B cell (primary cell): Measurements from ENCODE around the gene SMURF2. TPM values are rescaled to one million over a fixed set of nuclear protein-coding genes. Genes with fewer than 3 reads are reported as not detected.
"Not testable (repeated sequence)": the region's sequence is repeated elsewhere in the genome, so short reads cannot be mapped to it uniquely, and the experiment has no call there.

Source experiments
- ATAC-seq: fragments of 200-7000 bp; cut with Tn5 transposase; one replicate; pipeline ENCODE4 v1.10.0; 2021; ENCODE audit warnings: low read depth, mild to moderate bottlenecking, moderate number of reproducible peaks, moderate library complexity
- CTCF ChIA-PET: fragments of 350-600 bp; sonication (Branson Sonifier 250); formaldehyde crosslinking; loops from one replicate; lab custom pipeline; 2021; ENCODE audit warnings: antibody characterized with exemption, inconsistent platforms; lab: Charles Lee
- POLR2A ChIA-PET: fragments of 350-600 bp; sonication (Branson Sonifier 250); formaldehyde crosslinking; loops from one replicate; lab custom pipeline; 2021; ENCODE audit warnings: antibody characterized with exemption; lab: Charles Lee
- DNase-seq: peaks from one replicate; pipeline ENCODE4 v3.0.0; 2013
- H2AFZ ChIP-seq: 2 replicates; pipeline ENCODE4 v1.6.1; 2012; ENCODE audit warnings: mild to moderate bottlenecking, low read depth, low read length; ENCODE audit not compliant: insufficient read depth, poor library complexity, severe bottlenecking
- H3K27ac ChIP-seq, 2 donors: 1 replicate in 1 of 2; 2 replicates in 1 of 2; pipeline ENCODE4 v1.5.1; 2012 to 2013; ENCODE audit warnings: low read length in 2 of 2, mild to moderate bottlenecking in 2 of 2, moderate library complexity in 1 of 2
- H3K27me3 ChIP-seq, 4 experiments: fragments of 200-600 bp in 1 of 4; sonication (generic) in 1 of 4; replicated peaks in 1 of 4; 1 replicate in 2 of 4; 2 replicates in 2 of 4; pipeline versions ENCODE4 v1.6.1 to v1.7.0; 2013 to 2016; ENCODE audit warnings: low read length in 3 of 4, mild to moderate bottlenecking in 2 of 4, mixed read lengths in 1 of 4, moderate library complexity in 1 of 4; ENCODE audit not compliant: insufficient read depth in 4 of 4, control insufficient read depth in 3 of 4; ENCODE audit errors: control extremely low read depth in 1 of 4
- H3K36me3 ChIP-seq, 2 experiments: replicated peaks in 1 of 2; 1 replicate in 1 of 2; 2 replicates in 1 of 2; pipeline versions ENCODE4 v1.6.1 to v1.7.1; 2013; ENCODE audit warnings: low read length in 1 of 2; ENCODE audit not compliant: insufficient read depth in 2 of 2, control insufficient read depth in 1 of 2; ENCODE audit errors: control extremely low read depth in 1 of 2, extremely low read depth in 1 of 2
- H3K4me1 ChIP-seq, 2 donors: fragments of 200-600 bp in 1 of 2; sonication (generic) in 1 of 2; 1 replicate in 1 of 2; 2 replicates in 1 of 2; pipeline versions ENCODE4 v1.5.1 to v1.6.1; 2013 to 2017; ENCODE audit warnings: low read length in 2 of 2; ENCODE audit not compliant: control insufficient read depth in 2 of 2, insufficient read depth in 2 of 2
- H3K4me2 ChIP-seq: replicated peaks from 2 replicates; pipeline ENCODE3; 2012; ENCODE audit warnings: mild to moderate bottlenecking, low read depth, low read length; ENCODE audit not compliant: poor library complexity, severe bottlenecking
- H3K4me3 ChIP-seq, 5 experiments: fragments of 200-600 bp in 1 of 5; sonication (generic) in 1 of 5; 1 replicate in 3 of 5; 2 replicates in 2 of 5; pipeline versions ENCODE4 v1.5.1 to v1.7.0; 2011 to 2016; ENCODE audit warnings: low read length in 4 of 5, mild to moderate bottlenecking in 4 of 5, low read depth in 2 of 5, control low read depth in 1 of 5, moderate library complexity in 1 of 5; ENCODE audit not compliant: insufficient read depth in 1 of 5; ENCODE audit errors: control extremely low read depth in 1 of 5, extremely low read depth in 1 of 5
- H3K79me2 ChIP-seq: fragments of 200-600 bp; sonication (generic); one replicate; pipeline ENCODE4 v1.6.0; 2016; ENCODE audit warnings: low read length; ENCODE audit not compliant: control insufficient read depth, insufficient read depth
- H3K9ac ChIP-seq: fragments of 200-600 bp; sonication (generic); 2 replicates; pipeline ENCODE4 v1.6.1; 2017; ENCODE audit warnings: mild to moderate bottlenecking, low read length, moderate library complexity
- H3K9me3 ChIP-seq, 3 donors: one replicate each; pipeline versions ENCODE4 v1.6.1 to v1.7.1; 2013; ENCODE audit warnings: low read length in 2 of 3; ENCODE audit not compliant: control insufficient read depth in 2 of 3, insufficient read depth in 1 of 3; ENCODE audit errors: control extremely low read depth in 1 of 3
- H4K20me1 ChIP-seq: 2 replicates; pipeline ENCODE4 v1.6.0; 2012; ENCODE audit warnings: mild to moderate bottlenecking, low read length; ENCODE audit not compliant: insufficient read depth, control insufficient read depth, poor library complexity, severe bottlenecking
- H3K27ac Mint-ChIP-seq: one replicate; pipeline ENCODE4 v1.8.0; 2021; ENCODE audit warnings: mixed read lengths
- H3K27me3 Mint-ChIP-seq: one replicate; pipeline ENCODE4 v1.8.0; 2021; ENCODE audit warnings: mixed read lengths
- H3K4me1 Mint-ChIP-seq: one replicate; pipeline ENCODE4 v1.8.0; 2021; ENCODE audit warnings: mixed read lengths
- H3K4me3 Mint-ChIP-seq: one replicate; pipeline ENCODE4 v1.8.0; 2021; ENCODE audit warnings: mixed read lengths
- H3K9me3 Mint-ChIP-seq: one replicate; pipeline ENCODE4 v1.8.0; 2022; ENCODE audit warnings: mixed read lengths; ENCODE audit not compliant: insufficient read depth
- WGBS: methylation state at CpG from one replicate; pipeline ENCODE4 v1.1.5; 2013; ENCODE audit warnings: missing lambda C conversion rate; ENCODE audit not compliant: insufficient coverage; 5-methylcytosine and 5-hydroxymethylcytosine counted together
- intact Hi-C: fragments of 100-400 bp; cut with micrococcal nuclease; formaldehyde crosslinking; loops from one replicate; pipeline ENCODE4 v1.10.0; 2022
- polyA plus RNA-seq: library from polyadenylated mRNA; depleted of rRNA; stranded (reverse); fragments of >200 nt; gene quantifications from 2 replicates; pipeline ENCODE4 v1.2.3, GENCODE V29; 2012
- total RNA-seq, 2 donors: library from RNA; stranded (reverse); fragments of 120-200 nt in 1 of 2; gene quantifications; 1 replicate in 1 of 2; 2 replicates in 1 of 2; pipeline versions ENCODE4 v1.2.3 to v1.2.4, GENCODE V29; 2013 to 2022

SMURF2 gene
- total and polyA plus RNA-seq, 2 donors (not counting 1 experiment from before 2014, with no cell fraction given), result 9.2 to 32.8 TPM

- DNase-seq, ATAC-seq, H3K27ac Mint-ChIP-seq, H3K36me3 ChIP-seq, POLR2A ChIA-PET, H3K27me3 ChIP-seq, H3K9me3 ChIP-seq, H3K9me3 Mint-ChIP-seq, CTCF ChIA-PET, H2AFZ ChIP-seq, H3K4me2 ChIP-seq, H3K4me3 Mint-ChIP-seq, H3K9ac ChIP-seq, H3K27ac ChIP-seq, H3K4me3 ChIP-seq, H3K27me3 Mint-ChIP-seq: not testable (repeated sequence)
- Histone ChIP-seq H4K20me1 (peaks cover 14% of the 10 kb centered on the region), H3K79me2 (peaks cover 18% of the 10 kb centered on the region), H3K4me1 (peaks cover 11 to 21% of the 10 kb centered on the region in 2 donors)
- intact Hi-C loops, result loop anchor here (5.0 kb wide), 1 partner anchor 258 kb away; no protein-coding TSS in a partner anchor
- 85% methylated on average over 2 of the region's 6 CpGs for WGBS
- peaks cover 21% of the 10 kb centered on the region for H3K4me1 Mint-ChIP-seq
These were observed 2.3 kb upstream of the SMURF2 start for GRCh38 chr17:64664299-64664981.

DNA sequence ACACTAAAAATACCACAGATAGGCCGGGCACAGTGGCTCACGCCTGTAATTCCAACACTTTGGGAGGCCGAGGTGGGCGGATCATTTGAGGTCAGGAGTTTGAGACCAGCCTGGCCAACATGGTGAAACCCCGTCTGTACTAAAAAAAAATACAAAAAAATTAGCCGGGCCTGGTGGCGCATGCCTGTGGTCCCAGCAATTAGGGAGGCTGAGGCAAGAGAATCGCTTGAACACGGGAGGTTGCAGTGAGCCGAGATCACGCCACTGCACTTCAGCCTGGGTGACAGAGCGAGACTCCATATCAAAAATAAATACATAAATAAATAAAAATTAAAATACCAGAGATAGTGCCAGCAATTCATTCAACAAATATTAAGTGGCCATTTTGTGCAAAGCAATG, 1.7 kb upstream of the SMURF2 start:
- CTCF ChIA-PET, H3K4me2 ChIP-seq, H3K27ac Mint-ChIP-seq, H3K9me3 Mint-ChIP-seq, H3K27me3 Mint-ChIP-seq, H2AFZ ChIP-seq, H3K4me3 Mint-ChIP-seq, H3K36me3 ChIP-seq, DNase-seq, ATAC-seq, H3K9ac ChIP-seq, H3K9me3 ChIP-seq, POLR2A ChIA-PET, H3K4me3 ChIP-seq, H3K27ac ChIP-seq, H3K27me3 ChIP-seq: not testable (repeated sequence)
- 92% methylated on average over 9 of the region's 12 CpGs for whole genome bisulfite sequencing
- Histone ChIP-seq H3K79me2 (peaks cover 20% of the 10 kb centered on the region), H4K20me1 (peaks cover 14% of the 10 kb centered on the region), H3K4me1 (peaks cover 11 to 21% of the 10 kb centered on the region in 2 donors)
- intact Hi-C loops, result loop anchor here (2.0 to 5.0 kb wide), 2 partner anchors 167 to 258 kb away; partner anchors contain the start of gene POLG2
- H3K4me1 Mint-ChIP-seq, result peaks cover 23% of the 10 kb centered on the region
